ENCODE data around the gene HYAL2.
"Not testable (repeated sequence)": the region's sequence is repeated elsewhere in the genome, so short reads cannot be mapped to it uniquely, and the experiment has no call there.

- TF ChIP-seq YY1 (IDR thresholded peaks at IDR 0.05); REST (IDR thresholded peaks at IDR 0.05); RAD21 (IDR thresholded peaks at IDR 0.05); GABPA (IDR thresholded peaks at IDR 0.05 in 1 of 2, conservative IDR thresholded peaks at IDR 0.05 in 1 of 2); EGR1 (IDR thresholded peaks at IDR 0.05; ENCODE audit: low read depth in 2 of 2): not testable (repeated sequence)
- TF ChIP-seq, protein P1, sequence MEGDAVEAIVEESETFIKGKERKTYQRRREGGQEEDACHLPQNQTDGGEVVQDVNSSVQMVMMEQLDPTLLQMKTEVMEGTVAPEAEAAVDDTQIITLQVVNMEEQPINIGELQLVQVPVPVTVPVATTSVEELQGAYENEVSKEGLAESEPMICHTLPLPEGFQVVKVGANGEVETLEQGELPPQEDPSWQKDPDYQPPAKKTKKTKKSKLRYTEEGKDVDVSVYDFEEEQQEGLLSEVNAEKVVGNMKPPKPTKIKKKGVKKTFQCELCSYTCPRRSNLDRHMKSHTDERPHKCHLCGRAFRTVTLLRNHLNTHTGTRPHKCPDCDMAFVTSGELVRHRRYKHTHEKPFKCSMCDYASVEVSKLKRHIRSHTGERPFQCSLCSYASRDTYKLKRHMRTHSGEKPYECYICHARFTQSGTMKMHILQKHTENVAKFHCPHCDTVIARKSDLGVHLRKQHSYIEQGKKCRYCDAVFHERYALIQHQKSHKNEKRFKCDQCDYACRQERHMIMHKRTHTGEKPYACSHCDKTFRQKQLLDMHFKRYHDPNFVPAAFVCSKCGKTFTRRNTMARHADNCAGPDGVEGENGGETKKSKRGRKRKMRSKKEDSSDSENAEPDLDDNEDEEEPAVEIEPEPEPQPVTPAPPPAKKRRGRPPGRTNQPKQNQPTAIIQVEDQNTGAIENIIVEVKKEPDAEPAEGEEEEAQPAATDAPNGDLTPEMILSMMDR (IDR thresholded peaks at IDR 0.05; ENCODE audit: low read depth, low read length, missing input control): not testable (repeated sequence)
- TF ChIP-seq, protein P2, sequence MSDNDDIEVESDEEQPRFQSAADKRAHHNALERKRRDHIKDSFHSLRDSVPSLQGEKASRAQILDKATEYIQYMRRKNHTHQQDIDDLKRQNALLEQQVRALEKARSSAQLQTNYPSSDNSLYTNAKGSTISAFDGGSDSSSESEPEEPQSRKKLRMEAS (IDR thresholded peaks at IDR 0.05): not testable (repeated sequence)
- TF ChIP-seq, protein P3, sequence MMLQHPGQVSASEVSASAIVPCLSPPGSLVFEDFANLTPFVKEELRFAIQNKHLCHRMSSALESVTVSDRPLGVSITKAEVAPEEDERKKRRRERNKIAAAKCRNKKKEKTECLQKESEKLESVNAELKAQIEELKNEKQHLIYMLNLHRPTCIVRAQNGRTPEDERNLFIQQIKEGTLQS (IDR thresholded peaks at IDR 0.05): not testable (repeated sequence)
Observed at GRCh38 chr3:50312041-50312440, 10.5 kb downstream of the HYAL2 start.

All from liver (tissue), 3 donors.